OCI-LY1 (cell line): ENCODE measurements around the gene MEFV.
A peak's percentile ranks its signal among the peaks of the same experiment; 100 is the strongest.

Experiments used
- H2AFZ ChIP-seq: fragments of 200-600 bp; sonication (generic), shearing (Covaris generic); 2 replicates; pipeline ENCODE4 v1.6.0; 2014; ENCODE audit warnings: antibody characterized with exemption, mild to moderate bottlenecking, low read length
- H3F3A ChIP-seq: fragments of 200-600 bp; sonication (generic), shearing (Covaris generic); 2 replicates; pipeline ENCODE4 v1.6.0; 2014; ENCODE audit warnings: mild to moderate bottlenecking, antibody characterized with exemption, low read length, moderate library complexity; ENCODE audit not compliant: insufficient read depth
- H3K27ac ChIP-seq: fragments of 200-600 bp; sonication (generic); 2 replicates; pipeline ENCODE4 v1.5.1; 2014; ENCODE audit warnings: low read length, mixed run types, mild to moderate bottlenecking, low read depth; ENCODE audit not compliant: poor library complexity, severe bottlenecking
- H3K27me3 ChIP-seq: fragments of 200-600 bp; sonication (generic); 2 replicates; pipeline ENCODE4 v1.6.0; 2014; ENCODE audit warnings: antibody characterized with exemption, mild to moderate bottlenecking, low read length, moderate library complexity; ENCODE audit not compliant: insufficient read depth
- H3K36me3 ChIP-seq: fragments of 200-600 bp; sonication (generic); 2 replicates; pipeline ENCODE4 v1.6.1; 2014; ENCODE audit warnings: mild to moderate bottlenecking, antibody characterized with exemption, low read length, moderate library complexity, mixed read lengths; ENCODE audit not compliant: insufficient read depth
- H3K4me1 ChIP-seq: fragments of 200-600 bp; sonication (generic); 2 replicates; pipeline ENCODE4 v1.5.1; 2014; ENCODE audit warnings: mild to moderate bottlenecking, low read length, moderate library complexity; ENCODE audit not compliant: insufficient read depth, severe bottlenecking
- H3K4me2 ChIP-seq: fragments of 200-600 bp; sonication (generic), shearing (Covaris generic); 2 replicates; pipeline ENCODE4 v1.6.1; 2014; ENCODE audit warnings: low read length
- H3K4me3 ChIP-seq: fragments of 200-600 bp; sonication (generic); 2 replicates; pipeline ENCODE4 v1.5.1; 2014; ENCODE audit warnings: low read length, low read depth, mild to moderate bottlenecking, mixed read lengths; ENCODE audit not compliant: poor library complexity, severe bottlenecking
- H3K79me2 ChIP-seq: fragments of 200-600 bp; shearing (Covaris generic); 2 replicates; pipeline ENCODE4 v1.6.1; 2016; ENCODE audit warnings: mixed run types, low read length, mixed read lengths; ENCODE audit not compliant: insufficient read depth
- H3K9ac ChIP-seq: fragments of 200-600 bp; sonication (generic), shearing (Covaris generic); 2 replicates; pipeline ENCODE4 v1.6.1; 2014; ENCODE audit warnings: mild to moderate bottlenecking, low read length, mixed read lengths
- H3K9me2 ChIP-seq: fragments of 200-600 bp; sonication (generic), shearing (Covaris generic); 2 replicates; pipeline ENCODE4 v1.6.1; 2014; ENCODE audit warnings: low read depth, mild to moderate bottlenecking, low read length, mixed read lengths
- H3K9me3 ChIP-seq: fragments of 200-600 bp; shearing (Covaris generic); 2 replicates; pipeline ENCODE4 v1.6.1; 2014; ENCODE audit warnings: low read length, mixed read lengths
- H4K20me1 ChIP-seq: fragments of 200-600 bp; sonication (generic), shearing (Covaris generic); 2 replicates; pipeline ENCODE4 v1.6.0; 2016; ENCODE audit warnings: mild to moderate bottlenecking, low read length; ENCODE audit not compliant: insufficient read depth
- EZH2 ChIP-seq: fragments of 200-600 bp; sonication (generic), shearing (Covaris generic); IDR thresholded peaks from 2 replicates; pipeline ENCODE4 v1.8.0; 2017; ENCODE audit warnings: borderline replicate concordance, mixed run types, mild to moderate bottlenecking, antibody characterized with exemption, low read length, moderate library complexity, mixed read lengths
- TF ChIP-seq, protein P1 (sequence below): fragments of 200-600 bp; sonication (generic), shearing (Covaris generic); IDR thresholded peaks from 2 replicates; pipeline ENCODE4 v1.5.1; 2017; ENCODE audit warnings: mild to moderate bottlenecking, antibody characterized with exemption, low read length, moderate library complexity, mixed read lengths

The MEFV gene, protein sequence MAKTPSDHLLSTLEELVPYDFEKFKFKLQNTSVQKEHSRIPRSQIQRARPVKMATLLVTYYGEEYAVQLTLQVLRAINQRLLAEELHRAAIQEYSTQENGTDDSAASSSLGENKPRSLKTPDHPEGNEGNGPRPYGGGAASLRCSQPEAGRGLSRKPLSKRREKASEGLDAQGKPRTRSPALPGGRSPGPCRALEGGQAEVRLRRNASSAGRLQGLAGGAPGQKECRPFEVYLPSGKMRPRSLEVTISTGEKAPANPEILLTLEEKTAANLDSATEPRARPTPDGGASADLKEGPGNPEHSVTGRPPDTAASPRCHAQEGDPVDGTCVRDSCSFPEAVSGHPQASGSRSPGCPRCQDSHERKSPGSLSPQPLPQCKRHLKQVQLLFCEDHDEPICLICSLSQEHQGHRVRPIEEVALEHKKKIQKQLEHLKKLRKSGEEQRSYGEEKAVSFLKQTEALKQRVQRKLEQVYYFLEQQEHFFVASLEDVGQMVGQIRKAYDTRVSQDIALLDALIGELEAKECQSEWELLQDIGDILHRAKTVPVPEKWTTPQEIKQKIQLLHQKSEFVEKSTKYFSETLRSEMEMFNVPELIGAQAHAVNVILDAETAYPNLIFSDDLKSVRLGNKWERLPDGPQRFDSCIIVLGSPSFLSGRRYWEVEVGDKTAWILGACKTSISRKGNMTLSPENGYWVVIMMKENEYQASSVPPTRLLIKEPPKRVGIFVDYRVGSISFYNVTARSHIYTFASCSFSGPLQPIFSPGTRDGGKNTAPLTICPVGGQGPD

DNA sequence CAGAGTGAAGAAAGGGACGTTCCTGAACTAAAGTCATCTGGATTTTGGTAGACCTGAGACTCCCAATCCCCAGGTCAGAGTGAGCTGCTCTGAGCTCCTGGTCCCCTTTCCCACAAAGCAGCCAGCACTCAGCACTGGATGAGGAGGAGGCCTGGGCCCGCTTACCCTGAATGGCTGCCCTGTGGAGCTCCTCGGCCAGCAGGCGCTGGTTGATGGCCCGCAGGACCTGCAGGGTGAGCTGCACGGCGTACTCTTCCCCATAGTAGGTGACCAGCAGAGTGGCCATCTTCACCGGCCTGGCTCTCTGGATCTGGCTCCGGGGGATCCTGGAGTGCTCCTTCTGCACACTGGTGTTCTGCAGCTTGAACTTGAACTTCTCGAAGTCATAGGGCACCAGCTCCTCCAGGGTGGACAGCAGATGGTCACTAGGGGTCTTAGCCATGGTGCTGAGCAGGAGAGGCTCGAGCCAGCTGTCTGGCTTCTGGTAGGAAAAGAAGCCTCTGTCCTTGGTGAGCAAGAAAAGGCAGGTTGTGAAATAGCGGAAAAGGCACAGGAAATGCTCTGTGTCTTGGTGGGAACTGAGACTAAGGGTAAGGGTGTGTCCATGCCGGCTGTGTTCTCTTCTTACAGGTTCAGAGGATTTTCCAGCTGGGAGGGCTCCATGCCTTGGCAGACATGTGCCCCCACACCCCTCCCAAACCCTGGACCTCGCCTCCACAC lies at the start of gene MEFV:
MEFV (minus strand) TSS at position 488 of the 720 bp plus-strand sequence; CDS start at position 442, 46 bp downstream.
- Histone ChIP-seq H3K4me2 (no peak within 1 kb of the TSS), H3K27ac (no peak within 1 kb of the TSS), H3K4me1 (no peaks in the 10 kb centered on the region), H3K9ac (no peak within 1 kb of the TSS), H3K4me3 (no peak within 1 kb of the TSS), H3K36me3 (no peaks in the 10 kb centered on the region), H2AFZ (no peak within 1 kb of the TSS), H3F3A (no peaks in the 10 kb centered on the region), H3K9me3 (no peaks in the 10 kb centered on the region), H3K9me2 (no peaks in the 10 kb centered on the region), H4K20me1 (no peaks in the 10 kb centered on the region), H3K27me3 (peaks cover 3% of the 10 kb centered on the region; the same call in 1 of the 2 replicates), H3K79me2 (no peaks in the 10 kb centered on the region)
- TF ChIP-seq, protein P1, sequence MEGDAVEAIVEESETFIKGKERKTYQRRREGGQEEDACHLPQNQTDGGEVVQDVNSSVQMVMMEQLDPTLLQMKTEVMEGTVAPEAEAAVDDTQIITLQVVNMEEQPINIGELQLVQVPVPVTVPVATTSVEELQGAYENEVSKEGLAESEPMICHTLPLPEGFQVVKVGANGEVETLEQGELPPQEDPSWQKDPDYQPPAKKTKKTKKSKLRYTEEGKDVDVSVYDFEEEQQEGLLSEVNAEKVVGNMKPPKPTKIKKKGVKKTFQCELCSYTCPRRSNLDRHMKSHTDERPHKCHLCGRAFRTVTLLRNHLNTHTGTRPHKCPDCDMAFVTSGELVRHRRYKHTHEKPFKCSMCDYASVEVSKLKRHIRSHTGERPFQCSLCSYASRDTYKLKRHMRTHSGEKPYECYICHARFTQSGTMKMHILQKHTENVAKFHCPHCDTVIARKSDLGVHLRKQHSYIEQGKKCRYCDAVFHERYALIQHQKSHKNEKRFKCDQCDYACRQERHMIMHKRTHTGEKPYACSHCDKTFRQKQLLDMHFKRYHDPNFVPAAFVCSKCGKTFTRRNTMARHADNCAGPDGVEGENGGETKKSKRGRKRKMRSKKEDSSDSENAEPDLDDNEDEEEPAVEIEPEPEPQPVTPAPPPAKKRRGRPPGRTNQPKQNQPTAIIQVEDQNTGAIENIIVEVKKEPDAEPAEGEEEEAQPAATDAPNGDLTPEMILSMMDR: no peak
- no peak for TF ChIP-seq EZH2

DNA sequence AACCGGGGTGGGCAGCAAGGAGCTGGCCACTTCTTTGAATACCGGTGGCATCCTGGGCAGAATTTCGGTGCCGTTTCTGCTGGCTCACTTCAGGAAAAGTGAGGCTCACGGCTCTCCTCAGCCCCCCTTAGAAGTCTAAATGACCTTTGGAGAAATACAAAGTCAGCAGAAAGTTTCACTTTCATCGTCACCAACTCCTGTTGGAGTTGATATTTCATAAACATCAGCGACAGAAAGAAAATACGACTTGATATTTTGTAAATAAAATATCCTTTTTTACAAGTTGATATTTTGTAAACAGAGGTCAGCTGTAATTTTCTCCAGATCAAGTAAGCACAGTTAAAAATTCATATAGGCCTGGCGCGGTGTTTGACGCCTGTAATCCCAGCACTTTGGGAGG lies 49.6 kb upstream of the MEFV start:
- Histone ChIP-seq H3K27me3 (no peaks in the 10 kb centered on the region), H3K9me2 (no peaks in the 10 kb centered on the region), H3K36me3 (peaks cover 38% of the 10 kb centered on the region), H3K4me1 (peaks cover 16% of the 10 kb centered on the region), H3K27ac (no peak overlapping the region), H4K20me1 (no peaks in the 10 kb centered on the region), H3K9ac (peak overlapping the region; percentile 65; the same call in 1 of the 2 replicates), H3K4me2 (peak overlapping the region; percentile 69), H2AFZ (no peak overlapping the region), H3K4me3 (peak overlapping the region; percentile 68), H3K9me3 (peaks cover 14% of the 10 kb centered on the region), H3K79me2 (no peaks in the 10 kb centered on the region), H3F3A (no peaks in the 10 kb centered on the region)
- TF ChIP-seq, protein P1: no peak
- TF ChIP-seq EZH2: no peak
